ENCODE data around the gene ST14. TPM values are rescaled to one million over a fixed set of nuclear protein-coding genes. Genes with fewer than 3 reads are reported as not detected.
"Not testable (repeated sequence)": the region's sequence is repeated elsewhere in the genome, so short reads cannot be mapped to it uniquely, and the experiment has no call there.

Gene ST14
- total and polyA plus RNA-seq, 4 donors: 24.3 to 81.1 (median 54.1) TPM

- no peak overlapping the region for H3K4me3 ChIP-seq
- H3K4me1 ChIP-seq (ENCODE audit: control insufficient read depth in 5 of 5, insufficient read depth in 5 of 5, low read length in 5 of 5): peaks cover 0 to 6% (median 0%) of the 10 kb centered on the region in 5 donors
- H3K27me3 ChIP-seq (ENCODE audit: control insufficient read depth in 3 of 3, insufficient read depth in 3 of 3, low read length in 2 of 3): no peaks in the 10 kb centered on the region
- H3K9ac ChIP-seq (ENCODE audit: insufficient read depth in 1 of 2, low read length in 2 of 2): no peak overlapping the region
- WGBS, 2 donors: 66 to 81% methylated on average over 12 of the region's 12 CpGs
- TF ChIP-seq CTCF (IDR thresholded peaks at IDR 0.05; ENCODE audit: control extremely low read depth, extremely low read depth): no peak
- H3K27ac ChIP-seq (ENCODE audit: low read depth in 1 of 2, low read length in 1 of 2): no peak overlapping the region
- peaks cover 0 to 1% (median 0%) of the 10 kb centered on the region in 4 donors for H3K36me3 ChIP-seq (ENCODE audit: control insufficient read depth in 4 of 4, insufficient read depth in 4 of 4, low read length in 4 of 4)
- no peaks in the 10 kb centered on the region for H3K9me3 ChIP-seq (ENCODE audit: control insufficient read depth in 4 of 4, insufficient read depth in 3 of 4, low read length in 3 of 4)
- ATAC-seq (ENCODE audit: insufficient read depth, low FRiP score) (peak; percentile 66), DNase-seq (no peak)
Observed at GRCh38 chr11:130223291-130223971, 63.8 kb downstream of the ST14 start.

- ATAC-seq (ENCODE audit: insufficient read depth, low FRiP score): no peak
- Histone ChIP-seq H3K4me3 (no peak overlapping the region), H3K9ac (ENCODE audit: insufficient read depth in 1 of 2, low read length in 2 of 2) (no peak overlapping the region), H3K36me3 (ENCODE audit: control insufficient read depth in 4 of 4, insufficient read depth in 4 of 4, low read length in 4 of 4) (peaks cover 0 to 2% (median under 1%) of the 10 kb centered on the region in 4 donors), H3K4me1 (ENCODE audit: control insufficient read depth in 5 of 5, insufficient read depth in 5 of 5, low read length in 5 of 5) (peaks cover 0 to 6% (median 0%) of the 10 kb centered on the region in 5 donors), H3K27me3 (ENCODE audit: control insufficient read depth in 3 of 3, insufficient read depth in 3 of 3, low read length in 2 of 3) (no peaks in the 10 kb centered on the region), H3K9me3 (ENCODE audit: control insufficient read depth in 4 of 4, insufficient read depth in 3 of 4, low read length in 3 of 4) (no peaks in the 10 kb centered on the region), H3K27ac (ENCODE audit: low read depth in 1 of 2, low read length in 1 of 2) (no peak overlapping the region)
- no peak for TF ChIP-seq CTCF (IDR thresholded peaks at IDR 0.05; ENCODE audit: control extremely low read depth, extremely low read depth)
- no peak for DNase-seq
- WGBS, 2 donors: 96 to 97% methylated on average over 4 of the region's 4 CpGs
Observed at GRCh38 chr11:130227373-130227772, 67.8 kb downstream of the ST14 start.

- peaks cover 6 to 16% (median 9%) of the 10 kb centered on the region in 4 donors for H3K36me3 ChIP-seq (ENCODE audit: control insufficient read depth in 4 of 4, insufficient read depth in 4 of 4, low read length in 4 of 4)
- not testable (repeated sequence) for H3K9me3 ChIP-seq (ENCODE audit: control insufficient read depth in 4 of 4, insufficient read depth in 3 of 4, low read length in 3 of 4); H3K9ac ChIP-seq (ENCODE audit: insufficient read depth in 1 of 2, low read length in 2 of 2); H3K4me3 ChIP-seq; H3K27ac ChIP-seq (ENCODE audit: low read depth in 1 of 2, low read length in 1 of 2); ATAC-seq (ENCODE audit: insufficient read depth, low FRiP score); H3K27me3 ChIP-seq (ENCODE audit: control insufficient read depth in 3 of 3, insufficient read depth in 3 of 3, low read length in 2 of 3); DNase-seq; H3K4me1 ChIP-seq (ENCODE audit: control insufficient read depth in 5 of 5, insufficient read depth in 5 of 5, low read length in 5 of 5)
Observed at GRCh38 chr11:130233486-130233885, 73.9 kb downstream of the ST14 start.

GRCh38 chr11:130233888-130234287 is 74.3 kb downstream of the ST14 start:
- not testable (repeated sequence) for DNase-seq; H3K9me3 ChIP-seq (ENCODE audit: control insufficient read depth in 4 of 4, insufficient read depth in 3 of 4, low read length in 3 of 4); H3K27ac ChIP-seq (ENCODE audit: low read depth in 1 of 2, low read length in 1 of 2); H3K4me3 ChIP-seq; H3K27me3 ChIP-seq (ENCODE audit: control insufficient read depth in 3 of 3, insufficient read depth in 3 of 3, low read length in 2 of 3); ATAC-seq (ENCODE audit: insufficient read depth, low FRiP score); H3K4me1 ChIP-seq (ENCODE audit: control insufficient read depth in 5 of 5, insufficient read depth in 5 of 5, low read length in 5 of 5); H3K9ac ChIP-seq (ENCODE audit: insufficient read depth in 1 of 2, low read length in 2 of 2)
- peaks cover 6 to 16% (median 9%) of the 10 kb centered on the region in 4 donors for H3K36me3 ChIP-seq (ENCODE audit: control insufficient read depth in 4 of 4, insufficient read depth in 4 of 4, low read length in 4 of 4)
- 74 to 77% methylated on average over 3 of the region's 3 CpGs for WGBS, 2 donors

All from lung (tissue), 12 donors.